ENCODE results near the gene MYO1C.

- TF ChIP-seq CEBPB (IDR thresholded peaks at IDR 0.05): no peak
- TF ChIP-seq TCF12 (IDR thresholded peaks at IDR 0.05; ENCODE audit: low read depth): no peak
- TF ChIP-seq YY1 (IDR thresholded peaks at IDR 0.05; ENCODE audit: low read depth): no peak
- no peak for TF ChIP-seq TEAD4 (IDR thresholded peaks at IDR 0.05)
Observed at GRCh38 chr17:1471911-1472821, 20.3 kb downstream of the MYO1C start.
